GM19023 (cell line): ENCODE measurements around the gene SPECC1L.

Experiments used
- ATAC-seq: cut with Tn5 transposase; IDR thresholded peaks from one replicate; pipeline ENCODE4 v1.9.1; 2021; ENCODE audit warnings: mild to moderate bottlenecking, moderate library complexity; ENCODE audit not compliant: unreplicated experiment

SPECC1L gene

GRCh38 chr22:24394254-24394653 is 123.6 kb downstream of the SPECC1L start:
- ATAC-seq: no peak

GRCh38 chr22:24398409-24398808 is 127.8 kb downstream of the SPECC1L start:
- no peak for ATAC-seq

GRCh38 chr22:24400034-24400725 is 129.5 kb downstream of the SPECC1L start:
- ATAC-seq: no peak

- ATAC-seq: no peak
These were observed 130.3 kb downstream of the SPECC1L start for GRCh38 chr22:24400726-24401596.

GRCh38 chr22:24401931-24402367 is 131.3 kb downstream of the SPECC1L start:
- no peak for ATAC-seq

- ATAC-seq: peak; percentile 42
These were observed 132.0 kb downstream of the SPECC1L start for GRCh38 chr22:24402460-24403192.

- no peak for ATAC-seq
These were observed 132.7 kb downstream of the SPECC1L start for GRCh38 chr22:24403346-24403745.

- ATAC-seq: no peak
These were observed 134.1 kb downstream of the SPECC1L start for GRCh38 chr22:24404561-24405275.

GRCh38 chr22:24405631-24406321 is 135.1 kb downstream of the SPECC1L start:
- ATAC-seq: no peak

GRCh38 chr22:24406322-24407277 is 136.0 kb downstream of the SPECC1L start:
- no peak for ATAC-seq

- no peak for ATAC-seq
These were observed 136.6 kb downstream of the SPECC1L start for GRCh38 chr22:24407278-24407665.

GRCh38 chr22:24407884-24408283 is 137.3 kb downstream of the SPECC1L start:
- no peak for ATAC-seq

- ATAC-seq: no peak
These were observed 138.0 kb downstream of the SPECC1L start for GRCh38 chr22:24408630-24409029.

- ATAC-seq: no peak
These were observed 139.1 kb downstream of the SPECC1L start for GRCh38 chr22:24409707-24410106.

GRCh38 chr22:24410110-24410856 is 139.7 kb downstream of the SPECC1L start:
- ATAC-seq: no peak

GRCh38 chr22:24411256-24412004 is 140.8 kb downstream of the SPECC1L start:
- no peak for ATAC-seq

GRCh38 chr22:24412274-24412673 is 141.6 kb downstream of the SPECC1L start:
- no peak for ATAC-seq

GRCh38 chr22:24413271-24413670 is 142.6 kb downstream of the SPECC1L start:
- ATAC-seq: no peak
